Right lobe of liver (tissue), 4 donors: Measurements from ENCODE around the gene MYOF.

Experiments used
- CTCF ChIP-seq, 4 donors: fragments of 200-600 bp in 3 of 4; fragments of 450-650 bp in 1 of 4; IDR thresholded peaks; one replicate each; pipeline versions ENCODE4 v1.5.1 to v1.8.0; 2016 to 2022; ENCODE audit warnings: antibody characterized with exemption in 4 of 4, mild to moderate bottlenecking in 2 of 4
- POLR2A ChIP-seq: fragments of 450-650 bp; IDR thresholded peaks from one replicate; pipeline ENCODE4 v1.6.1; 2017; ENCODE audit warnings: antibody characterized with exemption, mild to moderate bottlenecking
- donor health status: DM: no; HTN: no; CAD: no.
- donor health status: DM: no; HTN: no; CAD: no.
- donor health status: DM: no; HTN: yes; CAD: no.

DNA sequence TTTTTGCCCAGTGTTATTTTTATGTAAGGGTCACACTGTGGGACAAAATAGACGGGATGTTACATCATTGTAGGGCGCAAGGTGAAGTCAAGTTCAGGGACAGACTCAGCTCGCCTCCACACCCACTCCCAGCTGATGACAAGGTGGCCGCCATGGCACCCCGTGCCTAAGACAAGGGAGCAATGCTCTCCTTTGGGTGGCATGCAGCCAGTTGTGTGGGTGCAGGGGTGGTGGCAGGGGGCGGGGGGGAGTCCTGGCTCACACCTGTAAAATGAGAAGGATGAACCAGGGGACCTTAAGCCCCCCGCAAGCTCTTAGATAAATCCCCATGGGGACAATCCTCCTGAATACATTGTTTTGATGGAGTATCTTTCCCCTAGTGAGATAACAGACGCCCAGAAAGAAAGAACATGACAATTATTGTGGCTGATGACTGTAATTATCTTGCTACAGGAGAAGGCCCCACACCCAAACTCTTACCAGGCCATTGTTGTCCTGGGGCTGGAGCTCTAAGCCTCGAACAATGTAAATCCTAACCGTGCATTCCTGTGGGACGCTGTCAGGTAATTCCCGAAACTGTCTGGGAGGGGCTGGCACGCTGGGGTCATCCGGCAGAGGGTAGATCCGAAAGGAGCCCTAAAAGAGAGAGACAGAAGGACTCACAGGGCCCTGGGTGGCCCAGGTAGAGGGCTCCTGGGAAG, 148.7 kb downstream of the MYOF start:
- TF ChIP-seq CTCF (IDR thresholded peaks at IDR 0.05) (no peak), POLR2A (no peak)
